CD4-positive, CD25-positive, alpha-beta regulatory T cell (primary cell): ENCODE data around the gene SCAPER. TPM values are rescaled to one million over a fixed set of nuclear protein-coding genes. Genes with fewer than 3 reads are reported as not detected.
A peak's percentile ranks its signal among the peaks of the same experiment; 100 is the strongest.
"Not testable (repeated sequence)": the region's sequence is repeated elsewhere in the genome, so short reads cannot be mapped to it uniquely, and the experiment has no call there.

Source experiments
- ATAC-seq, 2 donors: fragments of 150-1000 bp; cut with Tn5 transposase; one replicate each; pipeline ENCODE4 v1.10.0; 2021; ENCODE audit warnings: low read depth in 2 of 2, moderate number of reproducible peaks in 2 of 2, moderate library complexity in 1 of 2
- DNase-seq, 3 donors: peaks; one replicate each; pipeline versions ENCODE4 v3.0.0 to v3.0.0-alpha.2; 2012 to 2022; ENCODE audit warnings: mixed read lengths in 1 of 3
- H3K27ac ChIP-seq: one replicate; pipeline ENCODE4 v1.7.0; 2013; ENCODE audit warnings: mild to moderate bottlenecking, low read length; ENCODE audit not compliant: insufficient read depth, poor library complexity, severe bottlenecking
- H3K27me3 ChIP-seq: one replicate; pipeline ENCODE4 v1.7.0; 2013; ENCODE audit warnings: low read length; ENCODE audit not compliant: control insufficient read depth, insufficient read depth
- H3K36me3 ChIP-seq: one replicate; pipeline ENCODE4 v1.7.0; 2013; ENCODE audit warnings: mild to moderate bottlenecking, low read length, moderate library complexity; ENCODE audit not compliant: control insufficient read depth, insufficient read depth
- H3K4me1 ChIP-seq: 2 replicates; pipeline ENCODE4 v1.7.0; 2013; ENCODE audit warnings: mild to moderate bottlenecking, low read length; ENCODE audit not compliant: insufficient read depth, control insufficient read depth, poor library complexity, severe bottlenecking
- H3K4me3 ChIP-seq: one replicate; pipeline ENCODE4 v1.7.0; 2013; ENCODE audit warnings: low read depth, mild to moderate bottlenecking, low read length, moderate library complexity
- H3K9me3 ChIP-seq, 2 experiments: 1 replicate in 1 of 2; 2 replicates in 1 of 2; pipeline ENCODE4 v1.7.0; 2013; ENCODE audit warnings: low read length in 2 of 2, mild to moderate bottlenecking in 1 of 2, moderate library complexity in 1 of 2; ENCODE audit not compliant: control insufficient read depth in 2 of 2
- H3K27ac Mint-ChIP-seq, 3 donors: one replicate each; pipeline ENCODE4 v1.8.0; 2020 to 2022; ENCODE audit warnings: mild to moderate bottlenecking in 3 of 3, mixed read lengths in 3 of 3, moderate library complexity in 2 of 3
- H3K27me3 Mint-ChIP-seq: one replicate; pipeline ENCODE4 v1.8.0; 2022; ENCODE audit warnings: mild to moderate bottlenecking, mixed read lengths
- H3K36me3 Mint-ChIP-seq: one replicate; pipeline ENCODE4 v1.8.0; 2020; ENCODE audit warnings: mixed read lengths
- H3K4me1 Mint-ChIP-seq, 4 donors: one replicate each; pipeline ENCODE4 v1.8.0; 2020 to 2022; ENCODE audit warnings: mixed read lengths in 4 of 4, mild to moderate bottlenecking in 1 of 4
- H3K4me3 Mint-ChIP-seq, 4 donors: one replicate each; pipeline ENCODE4 v1.8.0; 2020 to 2022; ENCODE audit warnings: mild to moderate bottlenecking in 4 of 4, mixed read lengths in 4 of 4, moderate library complexity in 3 of 4
- H3K9me3 Mint-ChIP-seq, 7 donors: one replicate each; pipeline ENCODE4 v1.8.0; 2020 to 2022; ENCODE audit warnings: mixed read lengths in 7 of 7, mild to moderate bottlenecking in 3 of 7, moderate library complexity in 2 of 7
- polyA plus RNA-seq, 4 donors: library from polyadenylated mRNA; unstranded; fragments of 300-500 nt; fragmentation: Illumina TruSeq; gene quantifications; one replicate each; pipeline ENCODE4 v1.2.3, GENCODE V29; 2021
- total RNA-seq: library from RNA; stranded (reverse); gene quantifications from one replicate; pipeline ENCODE4 v1.2.3, GENCODE V29; 2022

SCAPER gene
- total and polyA plus RNA-seq, 5 donors from 2014 or later, result 13.2 to 38.1 (median 14.5) TPM

DNA sequence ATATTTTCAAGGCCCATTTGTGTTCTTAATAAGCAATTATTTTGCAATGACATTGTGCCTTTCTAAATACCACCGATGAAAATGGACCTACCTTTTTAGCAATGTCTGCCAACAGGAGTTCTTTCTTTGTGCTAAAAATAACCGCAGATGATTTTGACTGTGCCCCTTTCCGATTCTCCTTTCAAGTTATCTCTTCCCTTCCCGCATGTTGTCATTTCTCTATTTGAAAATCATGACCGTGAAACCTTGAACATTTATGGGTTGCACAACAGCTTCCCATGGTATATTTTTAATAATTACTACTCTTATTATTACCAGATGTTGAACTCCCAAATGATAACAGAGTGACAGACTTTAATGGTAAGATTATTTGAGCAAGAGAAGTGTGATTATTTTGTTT lies 583.5 kb downstream of the SCAPER start:
- DNase-seq, result no peak
- no peaks in the 10 kb centered on the region for H3K4me1 ChIP-seq
- H3K4me3 Mint-ChIP-seq, result no peak overlapping the region
- peaks cover 58% of the 10 kb centered on the region for H3K27me3 Mint-ChIP-seq
- peaks cover 21% of the 10 kb centered on the region for H3K27me3 ChIP-seq
- H3K36me3 ChIP-seq, result no peaks in the 10 kb centered on the region
- no peaks in the 10 kb centered on the region for H3K9me3 ChIP-seq
- ATAC-seq, result no peak
- H3K9me3 Mint-ChIP-seq, result no peaks in the 10 kb centered on the region
- no peaks in the 10 kb centered on the region for H3K36me3 Mint-ChIP-seq
- no peak overlapping the region for H3K27ac Mint-ChIP-seq
- H3K4me3 ChIP-seq, result no peak overlapping the region
- H3K27ac ChIP-seq, result no peak overlapping the region
- H3K4me1 Mint-ChIP-seq, result no peaks in the 10 kb centered on the region

GRCh38 chr15:76321171-76321570 lies 584.0 kb downstream of the SCAPER start:
- H3K27ac Mint-ChIP-seq, result no peak overlapping the region
- no peaks in the 10 kb centered on the region for H3K36me3 ChIP-seq
- H3K9me3 ChIP-seq, result no peaks in the 10 kb centered on the region
- no peaks in the 10 kb centered on the region for H3K4me1 Mint-ChIP-seq
- H3K4me1 ChIP-seq, result no peaks in the 10 kb centered on the region
- H3K27me3 Mint-ChIP-seq, result peaks cover 55% of the 10 kb centered on the region
- no peaks in the 10 kb centered on the region for H3K36me3 Mint-ChIP-seq
- H3K4me3 ChIP-seq, result no peak overlapping the region
- H3K9me3 Mint-ChIP-seq, result no peaks in the 10 kb centered on the region
- no peak overlapping the region for H3K4me3 Mint-ChIP-seq
- H3K27me3 ChIP-seq, result peaks cover 17% of the 10 kb centered on the region
- H3K27ac ChIP-seq, result no peak overlapping the region
- ATAC-seq, result no peak
- no peak for DNase-seq

DNA sequence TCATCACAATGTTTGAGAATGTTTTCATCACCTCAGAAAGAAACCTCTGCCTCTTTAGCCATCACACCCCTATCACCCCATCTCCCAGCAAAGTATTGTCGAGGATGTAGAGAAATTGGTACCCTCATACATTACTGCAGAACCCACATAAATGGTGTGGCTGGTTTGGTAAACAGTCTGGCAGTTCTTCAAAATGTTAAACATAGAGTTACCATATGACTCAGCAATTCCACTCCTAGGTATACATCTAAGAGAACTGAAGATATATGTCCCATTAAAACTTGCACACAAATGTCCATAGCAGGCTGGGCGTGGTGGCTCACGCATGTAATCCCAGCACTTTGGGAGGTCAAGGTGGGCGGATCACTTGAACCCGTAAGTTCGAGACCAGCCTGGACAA lies 585.1 kb downstream of the SCAPER start:
- H3K27ac Mint-ChIP-seq, result no peak overlapping the region
- H3K27ac ChIP-seq, result no peak overlapping the region
- H3K4me3 Mint-ChIP-seq, result no peak overlapping the region
- no peaks in the 10 kb centered on the region for H3K4me1 ChIP-seq
- DNase-seq, result no peak
- no peaks in the 10 kb centered on the region for H3K9me3 Mint-ChIP-seq
- H3K4me1 Mint-ChIP-seq, result no peaks in the 10 kb centered on the region
- H3K27me3 ChIP-seq, result peaks cover 13% of the 10 kb centered on the region
- no peak for ATAC-seq
- H3K9me3 ChIP-seq, result no peaks in the 10 kb centered on the region
- H3K4me3 ChIP-seq, result no peak overlapping the region
- H3K36me3 Mint-ChIP-seq, result no peaks in the 10 kb centered on the region
- peaks cover 46% of the 10 kb centered on the region for H3K27me3 Mint-ChIP-seq
- H3K36me3 ChIP-seq, result no peaks in the 10 kb centered on the region

DNA sequence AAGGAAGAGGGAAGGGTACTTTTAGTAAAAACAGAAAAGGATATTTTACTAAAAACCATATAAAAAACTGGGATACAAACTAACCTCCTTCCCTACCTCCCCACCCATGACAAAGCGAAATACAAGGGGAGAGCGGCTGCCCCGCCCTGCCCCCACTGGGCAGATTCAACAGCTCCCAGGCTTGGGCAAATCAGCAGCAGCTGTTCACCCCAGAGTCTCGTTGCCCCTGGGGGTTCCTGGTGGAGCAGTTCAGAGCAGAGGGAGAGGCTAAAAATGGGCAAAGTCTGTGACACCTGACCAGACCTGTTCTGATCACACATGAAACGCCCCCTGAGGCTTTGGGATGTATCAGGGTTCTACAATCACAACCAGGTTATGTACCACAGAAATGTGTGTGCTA lies 591.4 kb downstream of the SCAPER start:
- DNase-seq, result no peak
- H3K4me1 ChIP-seq, result peaks cover 19% of the 10 kb centered on the region
- no peaks in the 10 kb centered on the region for H3K9me3 ChIP-seq
- H3K27ac ChIP-seq, result no peak overlapping the region
- Mint-ChIP-seq H3K4me1 (peaks cover 10 to 33% (median 22%) of the 10 kb centered on the region in 4 donors), H3K9me3 (no peaks in the 10 kb centered on the region), H3K27ac (no peak overlapping the region), H3K36me3 (peaks cover 4% of the 10 kb centered on the region), H3K4me3 (peak overlapping the region in 2 of 4 donors; percentile 86 to 97), H3K27me3 (no peaks in the 10 kb centered on the region)
- peaks cover 4% of the 10 kb centered on the region for H3K27me3 ChIP-seq
- no peak overlapping the region for H3K4me3 ChIP-seq
- no peaks in the 10 kb centered on the region for H3K36me3 ChIP-seq
- no peak for ATAC-seq

- not testable (repeated sequence) for H3K36me3 Mint-ChIP-seq, ATAC-seq, H3K27ac ChIP-seq, H3K9me3 ChIP-seq, DNase-seq, H3K27me3 Mint-ChIP-seq, H3K9me3 Mint-ChIP-seq, H3K4me3 ChIP-seq, H3K36me3 ChIP-seq, H3K27ac Mint-ChIP-seq, H3K27me3 ChIP-seq
- H3K4me1 Mint-ChIP-seq, result peaks cover 15 to 39% (median 25%) of the 10 kb centered on the region in 4 donors
- peaks cover 19% of the 10 kb centered on the region for H3K4me1 ChIP-seq
- H3K4me3 Mint-ChIP-seq, result peak overlapping the region; percentile 8 to 97 (median 88)
These were observed 592.0 kb downstream of the SCAPER start for GRCh38 chr15:76313175-76313567.

GRCh38 chr15:76312540-76313174 lies 592.5 kb downstream of the SCAPER start:
- no peak overlapping the region for H3K4me3 ChIP-seq
- no peaks in the 10 kb centered on the region for H3K9me3 ChIP-seq
- no peaks in the 10 kb centered on the region for H3K27me3 ChIP-seq
- peaks cover 19% of the 10 kb centered on the region for H3K4me1 ChIP-seq
- H3K36me3 ChIP-seq, result no peaks in the 10 kb centered on the region
- ATAC-seq (no peak), DNase-seq (no peak)
- Mint-ChIP-seq H3K4me1 (peaks cover 19 to 43% (median 29%) of the 10 kb centered on the region in 4 donors), H3K4me3 (peak overlapping the region; percentile 38 to 97 (median 91)), H3K27ac (peak overlapping the region in 2 of 3 donors; percentile 24 to 82), H3K27me3 (no peaks in the 10 kb centered on the region), H3K36me3 (peaks cover 9% of the 10 kb centered on the region), H3K9me3 (no peaks in the 10 kb centered on the region)
- H3K27ac ChIP-seq, result no peak overlapping the region

GRCh38 chr15:76311100-76311953 lies 593.8 kb downstream of the SCAPER start, which contains the start of gene ETFA:
TSS of gene ETFA (minus strand) at chr15:76311469. CDS start at chr15:76311388, 81 bp downstream.
- Histone ChIP-seq H3K27ac (peak within 1 kb of the TSS; percentile 67), H3K36me3 (no peaks in the 10 kb centered on the region), H3K27me3 (no peaks in the 10 kb centered on the region), H3K9me3 (no peaks in the 10 kb centered on the region), H3K4me1 (peaks cover 19% of the 10 kb centered on the region), H3K4me3 (peak within 1 kb of the TSS; percentile 80)
- Mint-ChIP-seq H3K36me3 (peaks cover 9% of the 10 kb centered on the region), H3K27ac (peak within 1 kb of the TSS; percentile 85 to 89 (median 85)), H3K9me3 (no peaks in the 10 kb centered on the region), H3K27me3 (no peaks in the 10 kb centered on the region), H3K4me1 (peaks cover 24 to 47% (median 32%) of the 10 kb centered on the region in 4 donors), H3K4me3 (peak within 1 kb of the TSS; percentile 90 to 97 (median 93))
- ATAC-seq, result peak; percentile 96 to 98
- DNase-seq, result peak; percentile 79 to 95 (median 84)
